Measurements from ENCODE around the gene DUSP21. TPM values are rescaled to one million over a fixed set of nuclear protein-coding genes. Genes with fewer than 3 reads are reported as not detected.
A peak's percentile ranks its signal among the peaks of the same experiment; 100 is the strongest.
"Not testable (repeated sequence)": the region's sequence is repeated elsewhere in the genome, so short reads cannot be mapped to it uniquely, and the experiment has no call there.

The DUSP21 gene
- total RNA-seq = not detected
- long read RNA-seq = 0 reads

GRCh38 chrX:44843753-44844152 is at the start of gene DUSP21:
Gene DUSP21, plus strand, starts transcription at chrX:44844021. Its CDS starts 112 bp downstream, at chrX:44844133.
- ATAC-seq (no peak), DNase-seq (no peak)
- intact Hi-C loops (cut with micrococcal nuclease) = no loop called here

GRCh38 chrX:44795945-44796450 is 47.8 kb upstream of the DUSP21 start:
- DNase-seq (no peak), ATAC-seq (no peak)
- intact Hi-C loops (cut with micrococcal nuclease) = no loop called here

- intact Hi-C loops (cut with micrococcal nuclease) = no loop called here
- ATAC-seq (no peak), DNase-seq (no peak)
These were observed 41.2 kb upstream of the DUSP21 start for GRCh38 chrX:44802613-44803012.

GRCh38 chrX:44815681-44816080 is 28.1 kb upstream of the DUSP21 start:
- intact Hi-C loops (cut with micrococcal nuclease) = no loop called here
- ATAC-seq = no peak
- DNase-seq = no peak

GRCh38 chrX:44816367-44816766 is 27.5 kb upstream of the DUSP21 start:
- ATAC-seq = no peak
- DNase-seq = no peak
- intact Hi-C loops (cut with micrococcal nuclease) = no loop called here

GRCh38 chrX:44817029-44817428 is 26.8 kb upstream of the DUSP21 start:
- intact Hi-C loops (cut with micrococcal nuclease) = no loop called here
- DNase-seq (no peak), ATAC-seq (no peak)

- intact Hi-C loops (cut with micrococcal nuclease) = no loop called here
- ATAC-seq = no peak
- no peak for DNase-seq
These were observed 21.2 kb upstream of the DUSP21 start for GRCh38 chrX:44822601-44823000.

- DNase-seq; intact Hi-C loops (cut with micrococcal nuclease); ATAC-seq: not testable (repeated sequence)
These were observed 20.6 kb upstream of the DUSP21 start for GRCh38 chrX:44823193-44823592.

GRCh38 chrX:44828008-44828605 is 15.7 kb upstream of the DUSP21 start:
- no peak for DNase-seq
- no peak for ATAC-seq
- intact Hi-C loops (cut with micrococcal nuclease) = no loop called here

GRCh38 chrX:44829832-44830231 is 14.0 kb upstream of the DUSP21 start:
- intact Hi-C loops (cut with micrococcal nuclease) = no loop called here
- no peak for ATAC-seq
- no peak for DNase-seq

- intact Hi-C loops (cut with micrococcal nuclease) = no loop called here
- ATAC-seq (no peak), DNase-seq (no peak)
These were observed 1.1 kb upstream of the DUSP21 start for GRCh38 chrX:44842550-44843317.

- intact Hi-C loops (cut with micrococcal nuclease) = no loop called here
- DNase-seq (no peak), ATAC-seq (no peak)
These were observed 511 bp upstream of the DUSP21 start for GRCh38 chrX:44843318-44843702.

- intact Hi-C loops (cut with micrococcal nuclease) = no loop called here
- no peak for DNase-seq
- no peak for ATAC-seq
These were observed 383 bp downstream of the DUSP21 start for GRCh38 chrX:44844204-44844603.

GRCh38 chrX:44850891-44851290 is 7.1 kb downstream of the DUSP21 start:
- ATAC-seq; intact Hi-C loops (cut with micrococcal nuclease): not testable (repeated sequence)

GRCh38 chrX:44871114-44871645 is 27.4 kb downstream of the DUSP21 start:
- peak; percentile 32 for DNase-seq
- no peak for ATAC-seq
- intact Hi-C loops (cut with micrococcal nuclease) = no loop called here

More at GRCh38 chrX:44850891-44851290, 7.1 kb downstream of the DUSP21 start:
- DNase-seq = not testable (repeated sequence)

- no peak for DNase-seq
These were observed 28.4 kb downstream of the DUSP21 start for GRCh38 chrX:44871931-44872820.

GRCh38 chrX:44872821-44873414 is 29.1 kb downstream of the DUSP21 start, which contains the start of gene KDM6A:
Gene KDM6A, plus strand, starts transcription at chrX:44873188. Its CDS starts 364 bp downstream, at chrX:44873552.
- peak; percentile 97 for DNase-seq
- intact Hi-C loops (cut with micrococcal nuclease) = no loop called here
- peak; percentile 93 for ATAC-seq

More at GRCh38 chrX:44871931-44872820, 28.4 kb downstream of the DUSP21 start:
- peak; percentile 43 for ATAC-seq
- intact Hi-C loops (cut with micrococcal nuclease) = no loop called here

- DNase-seq (peak; percentile 72), ATAC-seq (peak; percentile 27)
- intact Hi-C loops (cut with micrococcal nuclease) = no loop called here
These were observed 29.8 kb downstream of the DUSP21 start for GRCh38 chrX:44873415-44874276.

Data from left ventricle myocardium superior (tissue), 1 donor.